ENCODE data around the gene UBB.
"Not testable (repeated sequence)": the region's sequence is repeated elsewhere in the genome, so short reads cannot be mapped to it uniquely, and the experiment has no call there.

DNA sequence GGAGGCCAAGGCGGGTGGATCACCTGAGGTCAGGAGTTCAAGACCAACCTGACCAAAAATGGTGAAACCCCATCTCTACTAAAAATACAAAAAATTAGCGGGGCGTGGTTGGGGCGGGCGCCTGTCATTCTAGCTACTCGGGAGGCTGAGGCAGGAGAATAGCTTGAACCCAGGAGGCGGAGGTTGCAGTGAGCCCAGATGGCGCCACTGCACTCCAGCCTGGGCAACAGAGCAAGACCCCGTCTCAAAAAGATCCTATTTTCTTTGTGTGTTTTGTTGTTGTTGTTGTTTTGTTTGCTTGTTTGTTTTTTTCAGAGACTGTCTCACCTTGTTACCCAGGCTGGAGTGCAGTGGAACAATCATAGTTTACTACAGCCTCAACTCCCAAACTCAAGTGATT, 23.0 kb downstream of the UBB start:
- TF ChIP-seq, protein P1, sequence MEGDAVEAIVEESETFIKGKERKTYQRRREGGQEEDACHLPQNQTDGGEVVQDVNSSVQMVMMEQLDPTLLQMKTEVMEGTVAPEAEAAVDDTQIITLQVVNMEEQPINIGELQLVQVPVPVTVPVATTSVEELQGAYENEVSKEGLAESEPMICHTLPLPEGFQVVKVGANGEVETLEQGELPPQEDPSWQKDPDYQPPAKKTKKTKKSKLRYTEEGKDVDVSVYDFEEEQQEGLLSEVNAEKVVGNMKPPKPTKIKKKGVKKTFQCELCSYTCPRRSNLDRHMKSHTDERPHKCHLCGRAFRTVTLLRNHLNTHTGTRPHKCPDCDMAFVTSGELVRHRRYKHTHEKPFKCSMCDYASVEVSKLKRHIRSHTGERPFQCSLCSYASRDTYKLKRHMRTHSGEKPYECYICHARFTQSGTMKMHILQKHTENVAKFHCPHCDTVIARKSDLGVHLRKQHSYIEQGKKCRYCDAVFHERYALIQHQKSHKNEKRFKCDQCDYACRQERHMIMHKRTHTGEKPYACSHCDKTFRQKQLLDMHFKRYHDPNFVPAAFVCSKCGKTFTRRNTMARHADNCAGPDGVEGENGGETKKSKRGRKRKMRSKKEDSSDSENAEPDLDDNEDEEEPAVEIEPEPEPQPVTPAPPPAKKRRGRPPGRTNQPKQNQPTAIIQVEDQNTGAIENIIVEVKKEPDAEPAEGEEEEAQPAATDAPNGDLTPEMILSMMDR (IDR thresholded peaks at IDR 0.05) = not testable (repeated sequence)
- not testable (repeated sequence) for TF ChIP-seq POLR2A, POLR2AphosphoS5, EP300 (IDR thresholded peaks at IDR 0.05)
